ENCODE measurements around the gene WDR27. TPM values are rescaled to one million over a fixed set of nuclear protein-coding genes. Genes with fewer than 3 reads are reported as not detected.

Gene WDR27
- total and polyA plus RNA-seq, 10 of the 15 experiments (the other 5 are each of a cell fraction or from before 2014, with no cell fraction given): 1.9 to 33.2 (median 19.0) TPM

- H3K4me1 ChIP-seq (ENCODE audit: control insufficient read depth, insufficient read depth, low read length): no peaks in the 10 kb centered on the region
- 96% methylated on average over 9 of the region's 9 CpGs for WGBS (ENCODE audit: insufficient coverage, insufficient replicate concordance, low lambda C conversion rate, missing lambda C conversion rate)
- H3K4me2 ChIP-seq (ENCODE audit: control insufficient read depth, insufficient read depth): no peak overlapping the region
- CTCF ChIA-PET: no interaction called here
- RAD21 ChIA-PET (ENCODE audit: unreplicated experiment): no interaction called here
- no peak overlapping the region for H3K4me3 ChIP-seq
- no peak for DNase-seq (ENCODE audit: low read depth, low spot score)
- no peak overlapping the region for H3K27ac ChIP-seq (ENCODE audit: control insufficient read depth, insufficient read depth)
- no peaks in the 10 kb centered on the region for H3K36me3 ChIP-seq (ENCODE audit: control insufficient read depth in 2 of 2, insufficient read depth in 2 of 2, low read length in 1 of 2)
- H3K9me3 ChIP-seq (replicated peaks; ENCODE audit: control insufficient read depth, insufficient read depth, low read length): no peaks in the 10 kb centered on the region
- POLR2A ChIA-PET: no interaction called here
- no peak overlapping the region for H3K9ac ChIP-seq (ENCODE audit: control insufficient read depth, insufficient read depth, low read length)
- BruUV-seq (replicated peaks): no TSS peak
- no peak overlapping the region for H2AFZ ChIP-seq (ENCODE audit: control insufficient read depth, low read depth, low read length)
- intact Hi-C loops (cut with micrococcal nuclease; ENCODE audit: unreplicated experiment) (no loop called here), in situ Hi-C loops (cut with MboI) (no loop called here)
- no peaks in the 10 kb centered on the region for H3K27me3 ChIP-seq (replicated peaks in 1 of 2; ENCODE audit: control insufficient read depth in 2 of 2, insufficient read depth in 2 of 2, low read length in 1 of 2)
- H4K20me1 ChIP-seq (ENCODE audit: control insufficient read depth, insufficient read depth): no peaks in the 10 kb centered on the region
- no peak for FAIRE-seq
- no peak for ATAC-seq
- TF ChIP-seq NFIC (IDR thresholded peaks at IDR 0.05; ENCODE audit: low read depth, low read length) (no peak), WRNIP1 (IDR thresholded peaks at IDR 0.05; ENCODE audit: borderline replicate concordance, low read depth, low read length) (no peak), PAX5 (IDR thresholded peaks at IDR 0.05; ENCODE audit: borderline replicate concordance, low read depth, low read length) (no peak), RBBP5 (conservative IDR thresholded peaks at IDR 0.05) (no peak), NR2C2 (IDR thresholded peaks at IDR 0.05; ENCODE audit: borderline replicate concordance, control insufficient read depth, insufficient read length, low read depth) (no peak), GATAD2B (conservative IDR thresholded peaks at IDR 0.05; ENCODE audit: low read depth) (no peak), ASH2L (IDR thresholded peaks at IDR 0.05; ENCODE audit: borderline replicate concordance, low read depth) (no peak), ZNF592 (IDR thresholded peaks at IDR 0.05) (no peak), ZNF687 (IDR thresholded peaks at IDR 0.05) (no peak), HDGF (IDR thresholded peaks at IDR 0.05) (no peak), RELB (IDR thresholded peaks at IDR 0.05; ENCODE audit: low read depth) (no peak), CHD1 (IDR thresholded peaks at IDR 0.05; ENCODE audit: low read depth, low read length) (no peak), CREB1 (IDR thresholded peaks at IDR 0.05; ENCODE audit: low read depth) (no peak), ESRRA (IDR thresholded peaks at IDR 0.05; ENCODE audit: low read length) (no peak), TCF7 (IDR thresholded peaks at IDR 0.05; ENCODE audit: borderline replicate concordance) (no peak), IRF4 (IDR thresholded peaks at IDR 0.05; ENCODE audit: low read depth, low read length) (no peak)
- no peaks in the 10 kb centered on the region for H3K79me2 ChIP-seq (ENCODE audit: control insufficient read depth, insufficient read depth, low read length)
- SMC1A ChIA-PET (ENCODE audit: uncharacterized antibody, unreplicated experiment): no interaction called here
Measured at GRCh38 chr6:169648617-169649016, 53.2 kb downstream of the WDR27 start.
